ENCODE results near the gene PRAMEF17. TPM values are rescaled to one million over a fixed set of nuclear protein-coding genes. Genes with fewer than 3 reads are reported as not detected.
"Not testable (repeated sequence)": the region's sequence is repeated elsewhere in the genome, so short reads cannot be mapped to it uniquely, and the experiment has no call there.

The PRAMEF17 gene
- total RNA-seq = not detected

- intact Hi-C loops (cut with DNase I); H3K4me3 ChIP-seq; H3K27me3 ChIP-seq (replicated peaks; ENCODE audit: insufficient read depth); H3K27ac ChIP-seq; H3K36me3 ChIP-seq; H3K4me1 ChIP-seq (replicated peaks); H3K9me3 ChIP-seq; DNase-seq (ENCODE audit: low spot score): not testable (repeated sequence)
Observed at GRCh38 chr1:13389332-13389731, at the start of gene PRAMEF17. PRAMEF17 (plus strand) TSS chr1:13389632; CDS start chr1:13389658, 26 bp downstream.

GRCh38 chr1:13342496-13342895, 46.9 kb upstream of the PRAMEF17 start:
- H3K36me3 ChIP-seq; H3K27ac ChIP-seq; H3K4me1 ChIP-seq (replicated peaks); DNase-seq (ENCODE audit: low spot score); H3K4me3 ChIP-seq; H3K9me3 ChIP-seq; H3K27me3 ChIP-seq (replicated peaks; ENCODE audit: insufficient read depth); intact Hi-C loops (cut with DNase I): not testable (repeated sequence)
- WGBS = 84% methylated on average over 8 of the region's 8 CpGs

GRCh38 chr1:13347034-13347433, 42.4 kb upstream of the PRAMEF17 start, which contains the start of gene PRAMEF14:
PRAMEF14 (minus strand) TSS chr1:13347134; CDS start chr1:13345314, 1,820 bp downstream.
- H3K27me3 ChIP-seq (replicated peaks; ENCODE audit: insufficient read depth); H3K36me3 ChIP-seq; H3K9me3 ChIP-seq; DNase-seq (ENCODE audit: low spot score); H3K4me1 ChIP-seq (replicated peaks); H3K4me3 ChIP-seq; intact Hi-C loops (cut with DNase I); H3K27ac ChIP-seq: not testable (repeated sequence)
- 76% methylated on average over 6 of the region's 7 CpGs for WGBS

GRCh38 chr1:13353476-13353875, 36.0 kb upstream of the PRAMEF17 start:
- H3K27me3 ChIP-seq (replicated peaks; ENCODE audit: insufficient read depth); H3K36me3 ChIP-seq; H3K27ac ChIP-seq; intact Hi-C loops (cut with DNase I); H3K9me3 ChIP-seq; DNase-seq (ENCODE audit: low spot score); H3K4me1 ChIP-seq (replicated peaks); H3K4me3 ChIP-seq: not testable (repeated sequence)
- 95% methylated on average over 8 of the region's 8 CpGs for WGBS

- H3K27ac ChIP-seq; DNase-seq (ENCODE audit: low spot score); H3K4me1 ChIP-seq (replicated peaks); H3K27me3 ChIP-seq (replicated peaks; ENCODE audit: insufficient read depth); intact Hi-C loops (cut with DNase I); H3K9me3 ChIP-seq; H3K4me3 ChIP-seq; H3K36me3 ChIP-seq: not testable (repeated sequence)
- WGBS = no CpG with 5 or more reads among the region's 9 CpGs
Observed at GRCh38 chr1:13354475-13354874, 35.0 kb upstream of the PRAMEF17 start.

GRCh38 chr1:13356774-13357173, 32.7 kb upstream of the PRAMEF17 start:
- TF ChIP-seq CTCF (IDR thresholded peaks at IDR 0.05) = peak; percentile 14 to 45 (median 40)
- H3K4me3 ChIP-seq; H3K4me1 ChIP-seq (replicated peaks); H3K27me3 ChIP-seq (replicated peaks; ENCODE audit: insufficient read depth); H3K36me3 ChIP-seq; H3K9me3 ChIP-seq; intact Hi-C loops (cut with DNase I); H3K27ac ChIP-seq: not testable (repeated sequence)
- peak; percentile 20 for DNase-seq (ENCODE audit: low spot score)
- WGBS = 3% methylated on average over 5 of the region's 5 CpGs

- H3K4me3 ChIP-seq; H3K27me3 ChIP-seq (replicated peaks; ENCODE audit: insufficient read depth); intact Hi-C loops (cut with DNase I); DNase-seq (ENCODE audit: low spot score); H3K36me3 ChIP-seq; H3K27ac ChIP-seq; H3K4me1 ChIP-seq (replicated peaks); H3K9me3 ChIP-seq: not testable (repeated sequence)
- WGBS = 80% methylated on average over 1 of the region's 7 CpGs
Observed at GRCh38 chr1:13362364-13362763, 27.1 kb upstream of the PRAMEF17 start.

- intact Hi-C loops (cut with DNase I); H3K4me3 ChIP-seq; H3K9me3 ChIP-seq; H3K4me1 ChIP-seq (replicated peaks); H3K27ac ChIP-seq; H3K27me3 ChIP-seq (replicated peaks; ENCODE audit: insufficient read depth); DNase-seq (ENCODE audit: low spot score); H3K36me3 ChIP-seq: not testable (repeated sequence)
- WGBS = 87% methylated on average over 4 of the region's 4 CpGs
Observed at GRCh38 chr1:13364928-13365327, 24.5 kb upstream of the PRAMEF17 start.

GRCh38 chr1:13366536-13366935, 22.9 kb upstream of the PRAMEF17 start:
- H3K9me3 ChIP-seq; H3K36me3 ChIP-seq; intact Hi-C loops (cut with DNase I); H3K27me3 ChIP-seq (replicated peaks; ENCODE audit: insufficient read depth); H3K27ac ChIP-seq; DNase-seq (ENCODE audit: low spot score); H3K4me3 ChIP-seq; H3K4me1 ChIP-seq (replicated peaks): not testable (repeated sequence)
- 84% methylated on average over 3 of the region's 3 CpGs for WGBS

GRCh38 chr1:13368544-13368943, 20.9 kb upstream of the PRAMEF17 start:
- DNase-seq (ENCODE audit: low spot score); intact Hi-C loops (cut with DNase I); H3K27me3 ChIP-seq (replicated peaks; ENCODE audit: insufficient read depth); H3K27ac ChIP-seq; H3K4me3 ChIP-seq; H3K9me3 ChIP-seq; H3K4me1 ChIP-seq (replicated peaks); H3K36me3 ChIP-seq: not testable (repeated sequence)
- WGBS = 76% methylated on average over 4 of the region's 4 CpGs

GRCh38 chr1:13378983-13379382, 10.4 kb upstream of the PRAMEF17 start:
- WGBS = 81% methylated on average over 3 of the region's 3 CpGs
- intact Hi-C loops (cut with DNase I) = not testable (repeated sequence)

GRCh38 chr1:13380380-13380779, 9.1 kb upstream of the PRAMEF17 start:
- H3K27ac ChIP-seq; H3K27me3 ChIP-seq (replicated peaks; ENCODE audit: insufficient read depth); H3K4me3 ChIP-seq; H3K4me1 ChIP-seq (replicated peaks); intact Hi-C loops (cut with DNase I); H3K36me3 ChIP-seq; H3K9me3 ChIP-seq; DNase-seq (ENCODE audit: low spot score): not testable (repeated sequence)
- WGBS = 49% methylated on average over 3 of the region's 3 CpGs

More at GRCh38 chr1:13378983-13379382, 10.4 kb upstream of the PRAMEF17 start:
- not testable (repeated sequence) for H3K9me3 ChIP-seq; H3K27ac ChIP-seq; H3K4me1 ChIP-seq (replicated peaks); DNase-seq (ENCODE audit: low spot score); H3K4me3 ChIP-seq; H3K27me3 ChIP-seq (replicated peaks; ENCODE audit: insufficient read depth); H3K36me3 ChIP-seq
